Trophoblast cell (in vitro differentiated cells and primary cell): ENCODE results near the gene COL9A1.

ENCODE experiments used
- DNase-seq, 2 donors: peaks; one replicate each; pipeline ENCODE4 v3.0.0-alpha.2; 2016
- H2AFZ ChIP-seq: 2 replicates; pipeline ENCODE4 v1.6.1; 2013; ENCODE audit warnings: low read length, moderate library complexity, mild to moderate bottlenecking; ENCODE audit not compliant: insufficient read depth, poor library complexity
- H2AK5ac ChIP-seq: 2 replicates; pipeline ENCODE4 v1.6.1; 2013; ENCODE audit warnings: mild to moderate bottlenecking, low read length
- H2BK120ac ChIP-seq: 2 replicates; pipeline ENCODE4 v1.6.1; 2013; ENCODE audit warnings: low read length, mild to moderate bottlenecking, moderate library complexity; ENCODE audit not compliant: insufficient read depth, poor library complexity
- H2BK12ac ChIP-seq: 2 replicates; pipeline ENCODE4 v1.6.1; 2013; ENCODE audit warnings: mild to moderate bottlenecking, low read length, moderate library complexity
- H2BK5ac ChIP-seq: 2 replicates; pipeline ENCODE4 v1.6.1; 2013; ENCODE audit warnings: low read length, low read depth, moderate library complexity, mild to moderate bottlenecking; ENCODE audit not compliant: poor library complexity
- H3K14ac ChIP-seq: 2 replicates; pipeline ENCODE4 v1.6.1; 2013; ENCODE audit warnings: mild to moderate bottlenecking, low read length
- H3K18ac ChIP-seq: 2 replicates; pipeline ENCODE4 v1.6.1; 2013; ENCODE audit warnings: mild to moderate bottlenecking, low read length
- H3K23ac ChIP-seq: 2 replicates; pipeline ENCODE4 v1.6.1; 2013; ENCODE audit warnings: low read length
- H3K27ac ChIP-seq: 2 replicates; pipeline ENCODE4 v1.5.1; 2013; ENCODE audit warnings: low read depth, mild to moderate bottlenecking, inconsistent platforms, low read length, moderate library complexity
- H3K27me3 ChIP-seq: 2 replicates; pipeline ENCODE4 v1.6.1; 2013; ENCODE audit warnings: inconsistent platforms, mild to moderate bottlenecking, low read length, moderate library complexity; ENCODE audit not compliant: insufficient read depth
- H3K36me3 ChIP-seq, 2 experiments: 1 replicate in 1 of 2; 2 replicates in 1 of 2; pipeline ENCODE4 v1.6.1; 2013; ENCODE audit warnings: low read length in 2 of 2, mild to moderate bottlenecking in 2 of 2, moderate library complexity in 1 of 2; ENCODE audit not compliant: insufficient read depth in 2 of 2, control insufficient read depth in 1 of 2
- H3K4ac ChIP-seq: 2 replicates; pipeline ENCODE4 v1.6.1; 2013; ENCODE audit warnings: low read depth, mild to moderate bottlenecking, low read length, moderate library complexity
- H3K4me1 ChIP-seq, 2 experiments: 1 replicate in 1 of 2; 2 replicates in 1 of 2; pipeline ENCODE4 v1.6.1; 2013; ENCODE audit warnings: low read length in 2 of 2, mild to moderate bottlenecking in 2 of 2, moderate library complexity in 1 of 2; ENCODE audit not compliant: insufficient read depth in 2 of 2, control insufficient read depth in 1 of 2
- H3K4me2 ChIP-seq: 2 replicates; pipeline ENCODE4 v1.6.1; 2013; ENCODE audit warnings: inconsistent platforms, mild to moderate bottlenecking, low read length, moderate library complexity
- H3K4me3 ChIP-seq: 2 replicates; pipeline ENCODE4 v1.5.1; 2013; ENCODE audit warnings: mild to moderate bottlenecking, low read depth, low read length, inconsistent platforms
- H3K79me1 ChIP-seq: one replicate; pipeline ENCODE4 v1.6.1; 2013; ENCODE audit warnings: low read length
- H3K79me2 ChIP-seq: 2 replicates; pipeline ENCODE4 v1.6.1; 2013; ENCODE audit warnings: low read length, mild to moderate bottlenecking; ENCODE audit not compliant: control insufficient read depth, insufficient read depth, poor library complexity
- H3K9ac ChIP-seq: 2 replicates; pipeline ENCODE4 v1.6.1; 2013; ENCODE audit warnings: mild to moderate bottlenecking, low read length
- H3K9me3 ChIP-seq: 2 replicates; pipeline ENCODE4 v1.6.1; 2013; ENCODE audit warnings: low read depth, mild to moderate bottlenecking, control low read depth, inconsistent platforms, low read length; ENCODE audit not compliant: insufficient read depth
- H4K12ac ChIP-seq: 2 replicates; pipeline ENCODE4 v1.6.1; 2013; ENCODE audit warnings: low read depth, mild to moderate bottlenecking, low read length, moderate library complexity
- H4K8ac ChIP-seq: 2 replicates; pipeline ENCODE4 v1.6.1; 2013; ENCODE audit warnings: low read depth, mild to moderate bottlenecking, low read length, moderate library complexity
- H4K91ac ChIP-seq: one replicate; pipeline ENCODE4 v1.6.1; 2013; ENCODE audit warnings: low read depth, mild to moderate bottlenecking, low read length, moderate library complexity
- WGBS: extraction: QIAGEN DNeasy Blood & Tissue Kit; methylation state at CpG from one replicate; pipeline ENCODE4 v1.1.7; 2013; ENCODE audit warnings: missing lambda C conversion rate; ENCODE audit not compliant: insufficient read length, insufficient coverage; ENCODE audit errors: extremely low coverage; 5-methylcytosine and 5-hydroxymethylcytosine counted together

COL9A1 gene

GRCh38 chr6:70221025-70221714 lies 81.7 kb downstream of the COL9A1 start:
- Histone ChIP-seq H3K27me3 (no peaks in the 10 kb centered on the region), H3K9ac (no peak overlapping the region), H3K79me2 (no peaks in the 10 kb centered on the region), H4K8ac (no peak overlapping the region), H2BK120ac (no peak overlapping the region), H3K4me2 (no peak overlapping the region), H3K79me1 (no peaks in the 10 kb centered on the region), H2AK5ac (no peak overlapping the region), H2AFZ (no peak overlapping the region), H3K14ac (no peak overlapping the region), H3K23ac (no peak overlapping the region), H3K4me3 (no peak overlapping the region), H3K4ac (no peak overlapping the region), H3K36me3 (no peaks in the 10 kb centered on the region), H3K4me1 (no peaks in the 10 kb centered on the region), H2BK5ac (no peak overlapping the region), H4K91ac (no peak overlapping the region), H3K18ac (no peak overlapping the region), H3K9me3 (no peaks in the 10 kb centered on the region), H4K12ac (no peak overlapping the region), H3K27ac (no peak overlapping the region), H2BK12ac (no peak overlapping the region)
- DNase-seq, result peak in 1 of 2 donors; percentile 43
- no CpG with 5 or more reads among the region's 4 CpGs for WGBS

- no peak overlapping the region for H3K4ac ChIP-seq
- no peaks in the 10 kb centered on the region for H3K27me3 ChIP-seq
- WGBS, result no CpG with 5 or more reads among the region's 1 CpG
- H3K79me1 ChIP-seq, result no peaks in the 10 kb centered on the region
- no peak for DNase-seq
- H3K9ac ChIP-seq, result no peak overlapping the region
- H4K8ac ChIP-seq, result no peak overlapping the region
- H2AFZ ChIP-seq, result no peak overlapping the region
- H3K79me2 ChIP-seq, result no peaks in the 10 kb centered on the region
- H3K18ac ChIP-seq, result no peak overlapping the region
- no peaks in the 10 kb centered on the region for H3K9me3 ChIP-seq
- H4K12ac ChIP-seq, result no peak overlapping the region
- H3K27ac ChIP-seq, result no peak overlapping the region
- no peaks in the 10 kb centered on the region for H3K4me1 ChIP-seq
- no peak overlapping the region for H2BK120ac ChIP-seq
- no peak overlapping the region for H2AK5ac ChIP-seq
- H3K14ac ChIP-seq, result no peak overlapping the region
- no peak overlapping the region for H3K4me2 ChIP-seq
- H2BK12ac ChIP-seq, result no peak overlapping the region
- H3K4me3 ChIP-seq, result no peak overlapping the region
- no peaks in the 10 kb centered on the region for H3K36me3 ChIP-seq
- no peak overlapping the region for H2BK5ac ChIP-seq
- no peak overlapping the region for H4K91ac ChIP-seq
- no peak overlapping the region for H3K23ac ChIP-seq
These were observed 82.8 kb downstream of the COL9A1 start for GRCh38 chr6:70219943-70220613.

GRCh38 chr6:70216767-70217166 lies 86.1 kb downstream of the COL9A1 start:
- no peak overlapping the region for H3K14ac ChIP-seq
- H3K27me3 ChIP-seq, result no peaks in the 10 kb centered on the region
- H3K79me1 ChIP-seq, result no peaks in the 10 kb centered on the region
- H3K18ac ChIP-seq, result no peak overlapping the region
- no peak overlapping the region for H2AK5ac ChIP-seq
- H3K4me3 ChIP-seq, result no peak overlapping the region
- no peak overlapping the region for H2BK12ac ChIP-seq
- H3K23ac ChIP-seq, result no peak overlapping the region
- H2AFZ ChIP-seq, result no peak overlapping the region
- H3K9ac ChIP-seq, result no peak overlapping the region
- H4K91ac ChIP-seq, result no peak overlapping the region
- H4K8ac ChIP-seq, result no peak overlapping the region
- H3K4me1 ChIP-seq, result no peaks in the 10 kb centered on the region
- DNase-seq, result no peak
- no peak overlapping the region for H3K27ac ChIP-seq
- H2BK120ac ChIP-seq, result no peak overlapping the region
- H3K9me3 ChIP-seq, result no peaks in the 10 kb centered on the region
- no CpG with 5 or more reads among the region's 8 CpGs for WGBS
- no peaks in the 10 kb centered on the region for H3K36me3 ChIP-seq
- no peak overlapping the region for H3K4me2 ChIP-seq
- H4K12ac ChIP-seq, result no peak overlapping the region
- no peak overlapping the region for H2BK5ac ChIP-seq
- no peak overlapping the region for H3K4ac ChIP-seq
- H3K79me2 ChIP-seq, result no peaks in the 10 kb centered on the region

GRCh38 chr6:70215460-70216108 lies 87.3 kb downstream of the COL9A1 start:
- WGBS, result no CpG with 5 or more reads among the region's 4 CpGs
- H3K79me2 ChIP-seq, result no peaks in the 10 kb centered on the region
- no peak overlapping the region for H2BK5ac ChIP-seq

More at GRCh38 chr6:70215460-70216108, 87.3 kb downstream of the COL9A1 start:
- no peaks in the 10 kb centered on the region for H3K27me3 ChIP-seq
- H2BK12ac ChIP-seq, result no peak overlapping the region
- H3K9me3 ChIP-seq, result no peaks in the 10 kb centered on the region
- H4K91ac ChIP-seq, result no peak overlapping the region
- no peaks in the 10 kb centered on the region for H3K36me3 ChIP-seq
- no peak overlapping the region for H3K4ac ChIP-seq
- no peaks in the 10 kb centered on the region for H3K4me1 ChIP-seq
- no peak overlapping the region for H3K9ac ChIP-seq
- H3K79me1 ChIP-seq, result no peaks in the 10 kb centered on the region
- no peak overlapping the region for H3K4me2 ChIP-seq
- no peak overlapping the region for H3K27ac ChIP-seq
- H4K12ac ChIP-seq, result no peak overlapping the region
- H2AK5ac ChIP-seq, result no peak overlapping the region
- no peak overlapping the region for H2BK120ac ChIP-seq
- no peak overlapping the region for H2AFZ ChIP-seq
- no peak overlapping the region for H3K23ac ChIP-seq
- no peak overlapping the region for H3K18ac ChIP-seq
- no peak overlapping the region for H3K4me3 ChIP-seq
- no peak for DNase-seq
- no peak overlapping the region for H3K14ac ChIP-seq
- no peak overlapping the region for H4K8ac ChIP-seq
